Measurements from ENCODE around the gene CAMSAP2.

- no peak for TF ChIP-seq CTCF (conservative IDR thresholded peaks at IDR 0.05)
- TF ChIP-seq ZFX (IDR thresholded peaks at IDR 0.05): no peak
Measured at GRCh38 chr1:200738327-200738948, at the start of gene CAMSAP2.
